GM18499 (cell line): Measurements from ENCODE around the gene SLC13A5.
"Not testable (repeated sequence)": the region's sequence is repeated elsewhere in the genome, so short reads cannot be mapped to it uniquely, and the experiment has no call there.

Experiments
- ATAC-seq: cut with Tn5 transposase; IDR thresholded peaks from one replicate; pipeline ENCODE4 v1.9.1; 2021; ENCODE audit warnings: moderate number of reproducible peaks; ENCODE audit not compliant: insufficient read depth, unreplicated experiment

SLC13A5 gene

GRCh38 chr17:6667516-6667915, 45.7 kb downstream of the SLC13A5 start:
- ATAC-seq: no peak

- ATAC-seq: no peak
Observed at GRCh38 chr17:6666557-6666956, 46.6 kb downstream of the SLC13A5 start.

- no peak for ATAC-seq
Observed at GRCh38 chr17:6666077-6666521, 47.1 kb downstream of the SLC13A5 start.

GRCh38 chr17:6663200-6663599, 50.0 kb downstream of the SLC13A5 start:
- not testable (repeated sequence) for ATAC-seq

- no peak for ATAC-seq
Observed at GRCh38 chr17:6661464-6661848, 51.7 kb downstream of the SLC13A5 start.

- no peak for ATAC-seq
Observed at GRCh38 chr17:6660805-6661463, 52.2 kb downstream of the SLC13A5 start.

- no peak for ATAC-seq
Observed at GRCh38 chr17:6660101-6660500, 53.1 kb downstream of the SLC13A5 start.

- ATAC-seq: not testable (repeated sequence)
Observed at GRCh38 chr17:6658411-6658810, 54.8 kb downstream of the SLC13A5 start.

- no peak for ATAC-seq
Observed at GRCh38 chr17:6657633-6658287, 55.4 kb downstream of the SLC13A5 start.

GRCh38 chr17:6656797-6657632, 56.2 kb downstream of the SLC13A5 start:
- ATAC-seq: not testable (repeated sequence)

GRCh38 chr17:6655732-6656361, 57.3 kb downstream of the SLC13A5 start:
- not testable (repeated sequence) for ATAC-seq

GRCh38 chr17:6654841-6655731, 58.1 kb downstream of the SLC13A5 start:
- no peak for ATAC-seq

GRCh38 chr17:6651919-6652452, 61.2 kb downstream of the SLC13A5 start:
- ATAC-seq: no peak

- ATAC-seq: no peak
Observed at GRCh38 chr17:6651354-6651918, 61.7 kb downstream of the SLC13A5 start, which contains the start of the genes C17orf100 and MED31. TSS of gene C17orf100 (plus strand) at chr17:6651762. CDS start at chr17:6651914, 152 bp downstream. TSS of gene MED31 (minus strand) at chr17:6651605. CDS start at chr17:6651528, 77 bp downstream.

- no peak for ATAC-seq
Observed at GRCh38 chr17:6648181-6648580, 65.0 kb downstream of the SLC13A5 start.

GRCh38 chr17:6643451-6644125, 69.6 kb downstream of the SLC13A5 start:
- no peak for ATAC-seq

- no peak for ATAC-seq
Observed at GRCh38 chr17:6642592-6642991, 70.6 kb downstream of the SLC13A5 start.

- ATAC-seq: no peak
Observed at GRCh38 chr17:6641247-6641863, 71.8 kb downstream of the SLC13A5 start.
